Gastrocnemius medialis (tissue), 4 donors: ENCODE results near the gene PLBD1.

Experiments
- POLR2A ChIP-seq, 2 donors: fragments of 450-650 bp; IDR thresholded peaks; one replicate each; pipeline ENCODE4 v1.6.1; 2017; ENCODE audit warnings: antibody characterized with exemption in 2 of 2, mild to moderate bottlenecking in 2 of 2, moderate library complexity in 2 of 2
- TF ChIP-seq, protein P1 (sequence below), 5 experiments: fragments of 450-650 bp in 3 of 5; fragments of 200-600 bp in 2 of 5; sonication (generic) in 2 of 5; IDR thresholded peaks in 4 of 5; conservative IDR thresholded peaks in 1 of 5; 1 replicate in 4 of 5; 2 replicates in 1 of 5; pipeline ENCODE4 v1.5.1; 2016 to 2019; ENCODE audit warnings: antibody characterized with exemption in 5 of 5, mild to moderate bottlenecking in 3 of 5, moderate library complexity in 3 of 5

DNA sequence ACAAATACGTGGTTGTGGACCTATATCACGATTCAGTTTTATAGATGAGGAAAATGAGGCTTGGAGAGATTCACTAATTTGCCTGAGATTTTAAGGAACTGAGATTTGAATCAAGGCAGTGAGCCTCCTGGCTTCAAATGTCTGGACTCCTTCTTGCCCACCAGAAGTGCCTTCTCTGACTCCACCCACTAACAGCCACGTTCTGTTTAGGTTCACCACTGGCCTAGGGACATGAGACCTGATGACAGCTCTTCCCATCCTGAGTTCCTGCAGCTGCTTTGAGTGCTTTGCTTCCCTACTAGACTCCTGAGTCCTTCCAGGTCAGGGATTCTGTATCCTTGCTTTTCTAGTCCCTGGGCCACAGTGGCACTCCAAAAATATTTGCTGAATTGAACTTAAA lies 57.1 kb downstream of the PLBD1 start:
- TF ChIP-seq, protein P1, sequence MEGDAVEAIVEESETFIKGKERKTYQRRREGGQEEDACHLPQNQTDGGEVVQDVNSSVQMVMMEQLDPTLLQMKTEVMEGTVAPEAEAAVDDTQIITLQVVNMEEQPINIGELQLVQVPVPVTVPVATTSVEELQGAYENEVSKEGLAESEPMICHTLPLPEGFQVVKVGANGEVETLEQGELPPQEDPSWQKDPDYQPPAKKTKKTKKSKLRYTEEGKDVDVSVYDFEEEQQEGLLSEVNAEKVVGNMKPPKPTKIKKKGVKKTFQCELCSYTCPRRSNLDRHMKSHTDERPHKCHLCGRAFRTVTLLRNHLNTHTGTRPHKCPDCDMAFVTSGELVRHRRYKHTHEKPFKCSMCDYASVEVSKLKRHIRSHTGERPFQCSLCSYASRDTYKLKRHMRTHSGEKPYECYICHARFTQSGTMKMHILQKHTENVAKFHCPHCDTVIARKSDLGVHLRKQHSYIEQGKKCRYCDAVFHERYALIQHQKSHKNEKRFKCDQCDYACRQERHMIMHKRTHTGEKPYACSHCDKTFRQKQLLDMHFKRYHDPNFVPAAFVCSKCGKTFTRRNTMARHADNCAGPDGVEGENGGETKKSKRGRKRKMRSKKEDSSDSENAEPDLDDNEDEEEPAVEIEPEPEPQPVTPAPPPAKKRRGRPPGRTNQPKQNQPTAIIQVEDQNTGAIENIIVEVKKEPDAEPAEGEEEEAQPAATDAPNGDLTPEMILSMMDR (IDR thresholded peaks at IDR 0.05 in 4 of 5, conservative IDR thresholded peaks at IDR 0.05 in 1 of 5) = no peak
- TF ChIP-seq POLR2A (IDR thresholded peaks at IDR 0.05) = no peak
